Transverse colon (tissue), 3 donors: ENCODE measurements around the gene GPR153.

Experiments
- CTCF ChIP-seq, 5 experiments: fragments of 200-600 bp in 3 of 5; fragments of 450-650 bp in 2 of 5; sonication (generic) in 3 of 5; IDR thresholded peaks; 1 replicate in 2 of 5; 2 replicates in 3 of 5; pipeline ENCODE4 v1.5.1; 2016 to 2017; ENCODE audit warnings: antibody characterized with exemption in 5 of 5, inconsistent platforms in 3 of 5, mild to moderate bottlenecking in 2 of 5, moderate library complexity in 1 of 5
- POLR2A ChIP-seq: fragments of 450-650 bp; IDR thresholded peaks from one replicate; pipeline ENCODE4 v1.6.1; 2016; ENCODE audit warnings: antibody characterized with exemption, mild to moderate bottlenecking, moderate library complexity

- TF ChIP-seq CTCF (IDR thresholded peaks at IDR 0.05), result no peak
- TF ChIP-seq POLR2A, result no peak
Observed at GRCh38 chr1:6244401-6245049, 16.4 kb downstream of the GPR153 start.
